ENCODE measurements around the gene GDNF.

Gene GDNF

GRCh38 chr5:37846786-37847310 is 7.0 kb upstream of the GDNF start:
- DNase-seq = no peak

- DNase-seq = no peak
Measured at GRCh38 chr5:37844009-37844408, 4.2 kb upstream of the GDNF start.

GRCh38 chr5:37842048-37842447 is 2.2 kb upstream of the GDNF start:
- DNase-seq = no peak

GRCh38 chr5:37841203-37841602 is 1.4 kb upstream of the GDNF start:
- no peak for DNase-seq

GRCh38 chr5:37840053-37841034 is 503 bp upstream of the GDNF start:
- DNase-seq = peak; percentile 70

GRCh38 chr5:37838933-37839341 is 904 bp downstream of the GDNF start:
- no peak for DNase-seq

- DNase-seq = peak; percentile 56
Measured at GRCh38 chr5:37838152-37838932, 1.5 kb downstream of the GDNF start.

GRCh38 chr5:37837414-37838032 is 2.3 kb downstream of the GDNF start:
- DNase-seq = peak; percentile 91

GRCh38 chr5:37836592-37837413 is 3.0 kb downstream of the GDNF start:
- DNase-seq = peak; percentile 74

- DNase-seq = no peak
Measured at GRCh38 chr5:37836235-37836591, 3.6 kb downstream of the GDNF start.

GRCh38 chr5:37835380-37835973 is 4.4 kb downstream of the GDNF start:
- DNase-seq = no peak

GRCh38 chr5:37834542-37835379 is 5.1 kb downstream of the GDNF start:
- peak; percentile 52 for DNase-seq

- DNase-seq = no peak
Measured at GRCh38 chr5:37833990-37834389, 5.9 kb downstream of the GDNF start.

- DNase-seq = no peak
Measured at GRCh38 chr5:37831821-37832534, 7.9 kb downstream of the GDNF start.

GRCh38 chr5:37830348-37830747 is 9.5 kb downstream of the GDNF start:
- DNase-seq = no peak

- no peak for DNase-seq
Measured at GRCh38 chr5:37825334-37825915, 14.4 kb downstream of the GDNF start.

- no peak for DNase-seq
Measured at GRCh38 chr5:37823433-37824152, 16.2 kb downstream of the GDNF start.

GRCh38 chr5:37816883-37817282 is 23.0 kb downstream of the GDNF start:
- DNase-seq = no peak

- no peak for DNase-seq
Measured at GRCh38 chr5:37816331-37816730, 23.5 kb downstream of the GDNF start.

Measured in right forelimb (tissue), 1 donor.